ENCODE measurements around the gene PCBD2. TPM values are rescaled to one million over a fixed set of nuclear protein-coding genes. Genes with fewer than 3 reads are reported as not detected.

Gene PCBD2
- total and polyA plus RNA-seq, 2 of the 4 experiments (the other 2 are of a cell fraction), result 2.2 to 2.7 TPM

GRCh38 chr5:134891473-134891872 lies 13.5 kb upstream of the PCBD2 start:
- BruUV-seq (replicated peaks), result no TSS peak
- dilution Hi-C loops (cut with HindIII; ENCODE audit: low sequenced_read_pairs, unreplicated experiment), result no loop called here
- CTCF ChIA-PET, result no interaction called here

More at GRCh38 chr5:134891473-134891872, 13.5 kb upstream of the PCBD2 start:
- Histone ChIP-seq H3K27ac (ENCODE audit: insufficient read depth, low read length) (no peak overlapping the region), H3K79me1 (ENCODE audit: low read depth in 1 of 2, low read length in 2 of 2) (peaks cover 23 to 45% of the 10 kb centered on the region in 2 experiments), H2AK9ac (replicated peaks; ENCODE audit: low read depth, low read length, poor library complexity) (no peak overlapping the region), H2BK5ac (ENCODE audit: low read depth, low read length, poor library complexity, severe bottlenecking) (no peak overlapping the region), H3K56ac (ENCODE audit: extremely low read depth, insufficient read depth, low read length) (no peak overlapping the region), H2AFZ (replicated peaks; ENCODE audit: low read length, poor library complexity) (no peak overlapping the region), H3K27me3 (ENCODE audit: control insufficient read depth, insufficient read depth, low read length) (no peaks in the 10 kb centered on the region), H3K4me3 (ENCODE audit: insufficient read depth, low read depth, low read length) (no peak overlapping the region), H4K5ac (ENCODE audit: low read depth, low read length) (no peak overlapping the region), H3K9me1 (ENCODE audit: insufficient read depth, low read length) (peaks cover 3% of the 10 kb centered on the region), H2BK120ac (ENCODE audit: low read depth, low read length) (no peak overlapping the region), H3K36me3 (ENCODE audit: control insufficient read depth, insufficient read depth, low read length) (peaks cover 19% of the 10 kb centered on the region), H3K18ac (ENCODE audit: low read depth, low read length) (no peak overlapping the region), H2BK15ac (ENCODE audit: low read depth, low read length) (no peak overlapping the region), H4K20me1 (ENCODE audit: insufficient read depth, low read length) (peaks cover 8% of the 10 kb centered on the region), H4K91ac (ENCODE audit: insufficient read depth, low read depth, low read length) (no peak overlapping the region), H4K8ac (ENCODE audit: low read depth in 2 of 2, low read length in 2 of 2) (no peak overlapping the region), H3K23ac (ENCODE audit: low read depth, low read length) (no peak overlapping the region), H2AK5ac (ENCODE audit: low read depth, low read length) (no peak overlapping the region), H2BK20ac (ENCODE audit: low read depth, low read length) (no peak overlapping the region), H3K9me3 (ENCODE audit: control insufficient read depth, insufficient read depth, low read length) (no peaks in the 10 kb centered on the region), H3K4me2 (ENCODE audit: low read depth, low read length) (no peak overlapping the region), H3K14ac (replicated peaks; ENCODE audit: low read depth, low read length) (no peak overlapping the region), H3K4me1 (ENCODE audit: control insufficient read depth, insufficient read depth, low read length) (no peaks in the 10 kb centered on the region), H3K9ac (ENCODE audit: low read depth, low read length) (no peak overlapping the region), H3K4ac (ENCODE audit: low read depth, low read length) (no peak overlapping the region)
- DNase-seq (no peak), ATAC-seq (ENCODE audit: low read depth) (no peak)
- intact Hi-C loops (cut with micrococcal nuclease), result no loop called here
- no CpG with 5 or more reads among the region's 1 CpG for WGBS, 2 experiments (ENCODE audit: extremely low coverage in 2 of 2, insufficient read length in 1 of 2)
- TF ChIP-seq MAFK (IDR thresholded peaks at IDR 0.05; ENCODE audit: low read depth, low read length) (no peak), MXI1 (IDR thresholded peaks at IDR 0.05; ENCODE audit: borderline replicate concordance, low read depth, low read length) (no peak)
- TF ChIP-seq, protein P1, sequence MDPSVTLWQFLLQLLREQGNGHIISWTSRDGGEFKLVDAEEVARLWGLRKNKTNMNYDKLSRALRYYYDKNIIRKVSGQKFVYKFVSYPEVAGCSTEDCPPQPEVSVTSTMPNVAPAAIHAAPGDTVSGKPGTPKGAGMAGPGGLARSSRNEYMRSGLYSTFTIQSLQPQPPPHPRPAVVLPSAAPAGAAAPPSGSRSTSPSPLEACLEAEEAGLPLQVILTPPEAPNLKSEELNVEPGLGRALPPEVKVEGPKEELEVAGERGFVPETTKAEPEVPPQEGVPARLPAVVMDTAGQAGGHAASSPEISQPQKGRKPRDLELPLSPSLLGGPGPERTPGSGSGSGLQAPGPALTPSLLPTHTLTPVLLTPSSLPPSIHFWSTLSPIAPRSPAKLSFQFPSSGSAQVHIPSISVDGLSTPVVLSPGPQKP (IDR thresholded peaks at IDR 0.05; ENCODE audit: borderline replicate concordance, low read depth, low read length), result no peak
- POLR2A ChIA-PET (ENCODE audit: unreplicated experiment), result no interaction called here
- in situ Hi-C loops (cut with MboI; ENCODE audit: low sequenced_read_pairs), result no loop called here

All from IMR-90 (cell line).